ENCODE measurements around the gene INHA. TPM values are rescaled to one million over a fixed set of nuclear protein-coding genes. Genes with fewer than 3 reads are reported as not detected.

Gene INHA
- total RNA-seq, 2 experiments from 2014 or later, result not detected

GRCh38 chr2:219562049-219563020 lies 9.8 kb upstream of the INHA start:
- Mint-ChIP-seq H3K9me3 (no peaks in the 10 kb centered on the region), H3K4me3 (no peak overlapping the region), H3K4me1 (ENCODE audit: low read depth) (no peaks in the 10 kb centered on the region), H3K36me3 (ENCODE audit: low read depth) (no peaks in the 10 kb centered on the region), H3K27me3 (ENCODE audit: low read depth) (peaks cover 14% of the 10 kb centered on the region), H3K27ac (no peak overlapping the region)
- CTCF ChIA-PET, result interaction anchor here (1.0 to 5.7 kb wide), 5 partner anchors 10 to 80 kb away, joined by 3 to 56 read pairs (median 3); partner anchors contain the start of genes CHPF and TMEM198
- no peak for DNase-seq
- intact Hi-C loops (cut with micrococcal nuclease), result no loop called here

GRCh38 chr2:219563271-219563928 lies 8.7 kb upstream of the INHA start:
- no peaks in the 10 kb centered on the region for H3K4me1 Mint-ChIP-seq (ENCODE audit: low read depth)
- no peak overlapping the region for H3K27ac Mint-ChIP-seq
- intact Hi-C loops (cut with micrococcal nuclease), result no loop called here
- no peaks in the 10 kb centered on the region for H3K36me3 Mint-ChIP-seq (ENCODE audit: low read depth)
- H3K9me3 Mint-ChIP-seq, result no peaks in the 10 kb centered on the region
- CTCF ChIA-PET, result interaction anchor here (1.0 to 5.7 kb wide), 3 partner anchors 11 to 79 kb away, joined by 3 to 56 read pairs (median 7); partner anchors contain the start of genes CHPF and TMEM198
- H3K27me3 Mint-ChIP-seq (ENCODE audit: low read depth), result peaks cover 18% of the 10 kb centered on the region
- no peak for DNase-seq
- no peak overlapping the region for H3K4me3 Mint-ChIP-seq

DNA sequence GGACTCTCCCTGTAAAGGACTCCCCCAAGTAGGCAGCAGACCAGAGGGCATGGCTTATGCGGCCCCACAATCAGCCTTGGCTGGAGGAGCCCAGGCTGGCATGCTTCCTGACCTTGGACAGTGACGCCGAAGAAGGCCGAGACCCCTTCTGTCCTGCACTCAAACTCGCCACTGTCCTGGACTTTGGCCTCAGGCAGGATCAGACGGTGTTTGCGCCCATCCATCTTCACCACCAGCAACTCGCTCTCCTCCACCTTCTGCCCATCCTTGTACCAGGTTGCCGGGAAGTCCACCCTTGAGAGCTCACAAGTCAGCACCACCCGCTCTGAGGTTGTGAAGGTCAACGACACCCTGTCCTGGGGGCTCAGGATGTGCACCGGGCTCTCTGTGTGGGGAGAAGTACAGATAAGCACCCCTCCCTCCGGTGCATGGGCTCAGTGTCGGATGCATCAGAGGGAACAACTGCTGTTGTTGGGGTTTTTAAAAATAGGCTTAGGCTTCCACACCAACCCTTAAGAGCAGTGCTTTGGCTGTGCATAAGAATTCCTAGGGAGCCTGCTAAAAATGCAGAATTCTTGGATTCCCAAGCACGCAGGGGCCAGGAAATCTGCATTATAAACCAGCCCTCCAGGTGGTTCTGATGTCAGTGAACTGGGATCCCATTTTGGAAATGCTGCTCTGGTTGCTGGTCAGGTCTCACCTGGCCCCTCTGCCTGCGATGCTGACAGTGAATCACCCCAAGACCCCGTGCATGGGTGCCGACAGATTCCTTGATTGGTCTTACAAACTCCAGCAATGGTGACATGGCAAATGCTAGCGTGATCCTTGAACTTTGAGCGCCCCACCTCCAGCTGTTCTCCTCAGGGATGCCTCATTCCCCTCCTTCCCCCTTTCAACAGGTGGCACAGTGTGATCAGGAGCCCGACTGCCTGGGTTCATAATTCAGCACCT lies 6.7 kb upstream of the INHA start:
- CTCF ChIA-PET, result interaction anchor here (0.8 kb wide), 1 partner anchor 8 kb away, joined by 3 read pairs; no protein-coding TSS in a partner anchor
- Mint-ChIP-seq H3K9me3 (no peaks in the 10 kb centered on the region), H3K36me3 (ENCODE audit: low read depth) (no peaks in the 10 kb centered on the region), H3K27me3 (ENCODE audit: low read depth) (peaks cover 33% of the 10 kb centered on the region), H3K4me3 (no peak overlapping the region), H3K27ac (no peak overlapping the region), H3K4me1 (ENCODE audit: low read depth) (no peaks in the 10 kb centered on the region)
- intact Hi-C loops (cut with micrococcal nuclease), result no loop called here
- no peak for DNase-seq

DNA sequence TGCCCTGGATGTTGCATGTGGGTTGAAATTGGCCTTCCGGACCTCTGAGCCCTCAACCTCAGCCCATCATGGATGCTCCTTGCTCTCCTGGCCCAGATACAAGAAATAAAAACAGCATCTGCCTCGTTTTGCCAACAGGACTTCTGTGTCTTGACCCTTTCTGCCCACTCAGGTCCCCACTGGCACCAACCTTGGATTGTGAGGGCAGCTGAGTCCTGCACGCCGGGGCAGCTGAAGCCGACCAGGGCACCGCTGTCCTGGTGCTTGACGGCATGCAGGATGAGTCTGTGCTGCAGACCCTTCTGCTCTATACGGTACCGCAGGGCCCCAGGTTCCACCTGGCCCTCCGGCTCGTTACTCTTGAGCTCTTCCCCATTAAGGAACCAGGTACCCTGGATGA lies 5.5 kb upstream of the INHA start:
- no peak for DNase-seq
- intact Hi-C loops (cut with micrococcal nuclease), result no loop called here
- H3K4me3 Mint-ChIP-seq, result no peak overlapping the region
- peaks cover 33% of the 10 kb centered on the region for H3K27me3 Mint-ChIP-seq (ENCODE audit: low read depth)
- no peak overlapping the region for H3K27ac Mint-ChIP-seq
- no peaks in the 10 kb centered on the region for H3K36me3 Mint-ChIP-seq (ENCODE audit: low read depth)
- H3K4me1 Mint-ChIP-seq (ENCODE audit: low read depth), result no peaks in the 10 kb centered on the region
- CTCF ChIA-PET, result interaction anchor here (1.0 to 1.5 kb wide), 2 partner anchors 37 to 163 kb away, joined by 3 to 4 read pairs; no protein-coding TSS in a partner anchor
- no peaks in the 10 kb centered on the region for H3K9me3 Mint-ChIP-seq

DNA sequence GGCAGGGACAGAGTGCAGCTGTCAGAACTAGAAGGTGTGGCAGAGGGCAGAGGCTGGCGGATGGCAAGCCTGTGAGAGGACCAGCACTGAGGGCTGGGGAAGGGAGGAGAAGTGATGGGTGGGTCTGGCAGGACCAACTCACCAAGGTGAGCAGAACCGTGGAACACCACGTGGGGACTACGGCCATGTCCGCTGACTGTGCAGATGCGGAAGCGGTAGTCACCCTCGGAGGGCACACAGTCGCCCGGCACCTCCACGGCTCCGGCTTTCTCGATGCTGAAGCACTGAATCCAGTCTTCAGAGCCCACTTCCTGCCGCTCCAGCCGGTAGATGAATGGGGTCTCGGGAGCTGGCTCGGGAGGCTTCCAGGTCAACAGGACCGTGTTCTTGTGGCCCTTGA lies 5.0 kb upstream of the INHA start:
- Mint-ChIP-seq H3K36me3 (ENCODE audit: low read depth) (no peaks in the 10 kb centered on the region), H3K27ac (no peak overlapping the region), H3K4me1 (ENCODE audit: low read depth) (no peaks in the 10 kb centered on the region), H3K9me3 (no peaks in the 10 kb centered on the region), H3K27me3 (ENCODE audit: low read depth) (peaks cover 38% of the 10 kb centered on the region), H3K4me3 (no peak overlapping the region)
- no peak for DNase-seq
- CTCF ChIA-PET, result interaction anchor here (1.0 to 1.5 kb wide), 2 partner anchors 37 to 164 kb away, joined by 3 to 4 read pairs; no protein-coding TSS in a partner anchor
- intact Hi-C loops (cut with micrococcal nuclease), result no loop called here

DNA sequence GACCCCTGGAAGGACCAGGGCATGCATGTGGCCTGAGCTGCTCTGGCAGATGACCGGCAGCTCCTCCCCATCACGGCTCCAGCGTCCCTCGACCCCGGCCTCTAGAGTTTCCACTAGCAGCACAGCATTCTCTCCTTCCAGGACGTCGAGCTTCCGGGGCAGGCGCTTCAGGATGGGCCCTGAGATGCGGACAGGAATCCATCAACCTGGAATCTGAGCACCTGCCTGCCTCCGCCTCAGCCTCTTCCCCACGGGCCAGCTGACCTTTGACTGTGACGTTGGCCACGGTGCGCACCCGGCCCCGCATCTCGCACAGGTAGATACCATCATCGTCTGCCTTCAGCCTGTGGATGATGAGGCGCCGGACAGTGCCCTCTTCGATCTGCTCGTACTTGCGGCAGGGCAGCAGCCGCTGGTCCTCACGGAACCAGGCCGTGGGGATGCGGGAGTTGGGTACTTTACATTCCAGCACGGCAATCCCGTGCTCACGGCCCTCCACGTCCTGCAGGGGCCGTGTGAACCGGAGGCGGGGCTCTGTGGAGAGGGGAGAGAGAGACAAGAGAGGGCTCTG lies 4.2 kb upstream of the INHA start:
- Mint-ChIP-seq H3K36me3 (ENCODE audit: low read depth) (no peaks in the 10 kb centered on the region), H3K27ac (no peak overlapping the region)

DNA sequence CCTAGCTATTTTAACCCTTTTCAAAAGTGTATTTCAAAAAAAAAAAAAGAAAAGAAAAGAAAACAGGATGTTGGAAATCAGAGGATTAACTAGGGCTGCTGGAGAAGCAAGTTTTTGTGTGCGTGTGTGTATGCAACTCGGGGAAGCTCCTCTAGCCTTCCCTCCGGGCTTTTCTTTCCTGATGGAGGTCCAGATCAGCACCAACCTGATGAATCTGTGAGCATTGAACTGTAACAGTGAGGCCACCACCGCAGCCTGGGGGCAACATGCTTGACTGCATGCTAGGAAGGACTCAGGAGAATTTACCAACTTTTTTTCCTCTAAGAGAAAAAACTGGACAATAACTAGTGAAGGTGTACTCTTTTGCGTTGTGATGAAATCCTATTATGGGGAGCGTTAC lies 3.1 kb upstream of the INHA start:
- Mint-ChIP-seq H3K4me3 (no peak overlapping the region), H3K9me3 (no peaks in the 10 kb centered on the region), H3K4me1 (ENCODE audit: low read depth) (no peaks in the 10 kb centered on the region), H3K36me3 (ENCODE audit: low read depth) (no peaks in the 10 kb centered on the region), H3K27ac (no peak overlapping the region), H3K27me3 (ENCODE audit: low read depth) (peaks cover 42% of the 10 kb centered on the region)
- CTCF ChIA-PET, result interaction anchor here (0.6 to 0.7 kb wide), 2 partner anchors 28 to 39 kb away, joined by 3 to 4 read pairs; no protein-coding TSS in a partner anchor
- DNase-seq, result no peak
- intact Hi-C loops (cut with micrococcal nuclease), result no loop called here

More for the DNA sequence above, 4.2 kb upstream of the INHA start:
- H3K4me1 Mint-ChIP-seq (ENCODE audit: low read depth), result no peaks in the 10 kb centered on the region
- H3K27me3 Mint-ChIP-seq (ENCODE audit: low read depth), result peaks cover 37% of the 10 kb centered on the region
- DNase-seq, result no peak
- H3K9me3 Mint-ChIP-seq, result no peaks in the 10 kb centered on the region
- H3K4me3 Mint-ChIP-seq, result no peak overlapping the region
- intact Hi-C loops (cut with micrococcal nuclease), result no loop called here
- CTCF ChIA-PET, result interaction anchor here (1.5 kb wide), 1 partner anchor 38 kb away, joined by 4 read pairs; no protein-coding TSS in a partner anchor

DNA sequence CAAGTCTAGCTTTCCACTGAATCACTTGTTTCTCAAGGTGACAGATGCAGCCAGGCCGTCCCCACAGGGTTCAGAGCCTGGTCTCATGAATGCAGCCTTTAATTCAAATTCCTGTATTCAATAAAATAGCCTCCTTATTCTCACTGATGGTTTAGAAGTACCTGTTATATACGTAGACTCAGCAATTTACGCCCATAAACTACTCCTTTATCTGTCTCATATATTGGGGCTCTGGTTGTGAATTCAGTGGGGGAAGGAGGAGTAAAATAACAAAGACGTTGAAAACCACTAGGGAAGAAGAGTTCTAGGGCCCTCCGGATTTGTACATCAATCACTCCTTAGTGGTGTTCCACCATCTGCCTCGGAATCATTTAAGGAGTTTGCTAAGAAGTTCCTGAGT lies 2.5 kb upstream of the INHA start:
- intact Hi-C loops (cut with micrococcal nuclease), result no loop called here
- CTCF ChIA-PET, result interaction anchor here (0.7 kb wide), 2 partner anchors 10 to 29 kb away, joined by 3 to 4 read pairs; no protein-coding TSS in a partner anchor
- DNase-seq, result no peak
- Mint-ChIP-seq H3K27me3 (ENCODE audit: low read depth) (peaks cover 39% of the 10 kb centered on the region), H3K36me3 (ENCODE audit: low read depth) (no peaks in the 10 kb centered on the region), H3K4me3 (no peak overlapping the region), H3K27ac (no peak overlapping the region), H3K9me3 (no peaks in the 10 kb centered on the region), H3K4me1 (ENCODE audit: low read depth) (no peaks in the 10 kb centered on the region)

DNA sequence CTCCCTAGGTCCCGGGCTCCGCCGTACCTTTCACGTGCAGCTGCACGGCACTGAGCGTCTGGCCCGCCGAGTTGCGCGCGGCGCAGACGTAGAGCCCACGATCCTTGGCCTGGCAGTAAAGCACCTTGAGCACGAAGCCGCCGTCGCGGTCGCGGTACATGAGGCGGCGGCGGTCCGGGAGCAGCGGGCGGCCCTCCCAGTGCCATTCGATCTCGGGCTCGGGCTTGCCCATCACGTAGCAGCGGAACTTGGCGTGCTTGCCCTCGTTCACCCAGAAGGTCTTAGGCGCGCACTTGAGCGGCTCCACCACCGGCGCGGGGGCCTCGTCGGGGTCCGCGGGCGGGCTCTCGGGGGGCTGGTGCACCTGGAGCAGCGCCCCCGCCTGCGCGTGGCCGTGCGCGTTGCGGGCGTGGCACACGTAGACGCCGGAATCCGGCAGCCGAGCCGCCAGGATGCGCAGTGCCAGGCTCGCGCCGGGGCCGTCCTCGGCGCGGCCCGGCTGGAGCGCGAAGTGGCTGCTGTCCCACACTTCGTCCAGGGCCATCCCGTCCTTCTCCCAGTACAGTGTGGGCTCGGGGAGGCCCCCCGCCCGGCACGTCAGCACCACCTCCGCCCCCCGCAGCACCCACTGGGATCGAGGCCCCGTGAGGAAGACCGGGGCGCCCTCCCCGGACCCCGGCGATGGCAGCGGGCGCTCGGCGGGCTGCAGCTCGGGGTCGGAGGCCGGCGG lies 1.8 kb upstream of the INHA start:
- CTCF ChIA-PET, result interaction anchor here (0.7 to 1.4 kb wide), 3 partner anchors 11 to 167 kb away, joined by 3 to 6 read pairs (median 6); no protein-coding TSS in a partner anchor
- Mint-ChIP-seq H3K36me3 (ENCODE audit: low read depth) (no peaks in the 10 kb centered on the region), H3K4me1 (ENCODE audit: low read depth) (no peaks in the 10 kb centered on the region), H3K27ac (no peak overlapping the region), H3K27me3 (ENCODE audit: low read depth) (peaks cover 42% of the 10 kb centered on the region), H3K4me3 (peak overlapping the region; percentile 52), H3K9me3 (no peaks in the 10 kb centered on the region)
- no peak for DNase-seq
- intact Hi-C loops (cut with micrococcal nuclease), result no loop called here

GRCh38 chr2:219570924-219571310 lies 1.2 kb upstream of the INHA start:
- Mint-ChIP-seq H3K27ac (no peak overlapping the region), H3K4me1 (ENCODE audit: low read depth) (no peaks in the 10 kb centered on the region), H3K9me3 (no peaks in the 10 kb centered on the region), H3K4me3 (no peak overlapping the region), H3K27me3 (ENCODE audit: low read depth) (peaks cover 43% of the 10 kb centered on the region), H3K36me3 (ENCODE audit: low read depth) (no peaks in the 10 kb centered on the region)
- intact Hi-C loops (cut with micrococcal nuclease), result no loop called here
- CTCF ChIA-PET, result interaction anchor here (0.7 to 1.4 kb wide), 3 partner anchors 12 to 168 kb away, joined by 3 to 6 read pairs (median 6); no protein-coding TSS in a partner anchor
- no peak for DNase-seq
